WTC11 (cell line): ENCODE data around the gene RFTN1.

Experiments used
- AFF4 ChIP-seq: sonication (generic); formaldehyde crosslinking; IDR thresholded peaks from 2 replicates; pipeline ENCODE4 v1.8.1; 2023; ENCODE audit warnings: mild to moderate bottlenecking, missing genetic modification reagents, borderline replicate concordance
- ATF1 ChIP-seq: sonication (generic); formaldehyde crosslinking; IDR thresholded peaks from 2 replicates; pipeline ENCODE4 v1.8.1; 2023; ENCODE audit warnings: mild to moderate bottlenecking, moderate library complexity, missing genetic modification reagents
- CTCF ChIP-seq: fragments of 200-600 bp; IDR thresholded peaks from 2 replicates; pipeline ENCODE4 v1.8.0; 2022; ENCODE audit warnings: antibody characterized with exemption
- IRF1 ChIP-seq: sonication (generic); formaldehyde crosslinking; IDR thresholded peaks from 2 replicates; pipeline ENCODE4 v1.8.0; 2023; ENCODE audit warnings: missing genetic modification reagents
- JUN ChIP-seq: sonication (generic); formaldehyde crosslinking; IDR thresholded peaks from 2 replicates; pipeline ENCODE4 v1.8.0; 2023; ENCODE audit warnings: mild to moderate bottlenecking, missing genetic modification reagents
- MAX ChIP-seq: sonication (generic); formaldehyde crosslinking; IDR thresholded peaks from 2 replicates; pipeline ENCODE4 v1.8.0; 2022; ENCODE audit warnings: mild to moderate bottlenecking, missing genetic modification reagents
- NFATC4 ChIP-seq: fragments of 250-450 bp; sonication (Bioruptor Pico); IDR thresholded peaks from 2 replicates; pipeline ENCODE4 v1.9.0; 2021; ENCODE audit warnings: mild to moderate bottlenecking
- NR1H2 ChIP-seq: sonication (generic); formaldehyde crosslinking; IDR thresholded peaks from 2 replicates; pipeline ENCODE4 v1.9.0; 2021; ENCODE audit warnings: mild to moderate bottlenecking, moderate library complexity, missing genetic modification reagents
- SMAD4 ChIP-seq: sonication (generic); formaldehyde crosslinking; IDR thresholded peaks from 2 replicates; pipeline ENCODE4 v1.8.0; 2022; ENCODE audit warnings: mild to moderate bottlenecking, missing genetic modification reagents
- SP1 ChIP-seq: sonication (generic); formaldehyde crosslinking; conservative IDR thresholded peaks from 2 replicates; pipeline ENCODE4 v1.8.1; 2022; ENCODE audit warnings: missing genetic modification reagents
- TEAD4 ChIP-seq: sonication (generic); formaldehyde crosslinking; IDR thresholded peaks from 2 replicates; pipeline ENCODE4 v1.8.0; 2022; ENCODE audit warnings: mild to moderate bottlenecking, missing genetic modification reagents
- USF2 ChIP-seq: sonication (generic); formaldehyde crosslinking; IDR thresholded peaks from 2 replicates; pipeline ENCODE4 v1.8.1; 2023; ENCODE audit warnings: mild to moderate bottlenecking, missing genetic modification reagents, moderate library complexity
- ZNF423 ChIP-seq: fragments of 250-450 bp; sonication (Bioruptor Pico); IDR thresholded peaks from 2 replicates; pipeline ENCODE4 v2.1.2; 2022; ENCODE audit warnings: mild to moderate bottlenecking, moderate library complexity
- ZNF425 ChIP-seq: fragments of 250-450 bp; sonication (Bioruptor Pico); conservative IDR thresholded peaks from 2 replicates; pipeline ENCODE4 v1.9.0; 2021; ENCODE audit warnings: mild to moderate bottlenecking

GRCh38 chr3:16523778-16524177, 10.3 kb upstream of the RFTN1 start:
- no peak for TF ChIP-seq ZNF425 (CRISPR knock-in tag)
- no peak for TF ChIP-seq SP1 (CRISPR knock-in tag)
- no peak for TF ChIP-seq ZNF423 (CRISPR knock-in tag)
- no peak for TF ChIP-seq CTCF
- no peak for TF ChIP-seq JUN
- TF ChIP-seq SMAD4 (CRISPR knock-in tag), result no peak
- no peak for TF ChIP-seq TEAD4
- TF ChIP-seq USF2, result no peak
- no peak for TF ChIP-seq MAX (CRISPR knock-in tag)
- no peak for TF ChIP-seq AFF4
- no peak for TF ChIP-seq ATF1 (CRISPR knock-in tag)
- TF ChIP-seq IRF1 (CRISPR knock-in tag), result no peak
- TF ChIP-seq NR1H2 (CRISPR knock-in tag), result no peak
- TF ChIP-seq NFATC4 (CRISPR knock-in tag), result no peak
